NCI-H510A treated with DMSO at 0.1 percent for 48 hours (cell line): ENCODE results near the gene TMEM86B.
"Not testable (repeated sequence)": the region's sequence is repeated elsewhere in the genome, so short reads cannot be mapped to it uniquely, and the experiment has no call there.

Source experiments
- DNase-seq: peaks from one replicate; lab custom pipeline; 2025; lab: John Stamatoyannopoulos, UW

TMEM86B gene

GRCh38 chr19:55241935-55242464 lies 13.4 kb upstream of the TMEM86B start:
- DNase-seq, result no peak

GRCh38 chr19:55241143-55241934 lies 12.8 kb upstream of the TMEM86B start:
- DNase-seq, result no peak

GRCh38 chr19:55240713-55241020 lies 12.1 kb upstream of the TMEM86B start:
- no peak for DNase-seq

- DNase-seq, result no peak
Measured at GRCh38 chr19:55239004-55239403, 10.4 kb upstream of the TMEM86B start.

GRCh38 chr19:55238030-55238429 lies 9.5 kb upstream of the TMEM86B start:
- no peak for DNase-seq

GRCh38 chr19:55232986-55233385 lies 4.4 kb upstream of the TMEM86B start:
- DNase-seq, result no peak

- no peak for DNase-seq
Measured at GRCh38 chr19:55232286-55232602, 3.7 kb upstream of the TMEM86B start.

GRCh38 chr19:55231391-55232285 lies 3.1 kb upstream of the TMEM86B start:
- DNase-seq, result no peak

- DNase-seq, result no peak
Measured at GRCh38 chr19:55230780-55231179, 2.2 kb upstream of the TMEM86B start.

- DNase-seq, result no peak
Measured at GRCh38 chr19:55230329-55230728, 1.8 kb upstream of the TMEM86B start.

- DNase-seq, result no peak
Measured at GRCh38 chr19:55229789-55230182, 1.2 kb upstream of the TMEM86B start.

- DNase-seq, result no peak
Measured at GRCh38 chr19:55229145-55229788, 704 bp upstream of the TMEM86B start.

GRCh38 chr19:55228015-55228391 lies 560 bp downstream of the TMEM86B start:
- DNase-seq, result no peak

GRCh38 chr19:55227241-55228014 lies 1.1 kb downstream of the TMEM86B start:
- DNase-seq, result no peak

- DNase-seq, result no peak
Measured at GRCh38 chr19:55226788-55227187, 1.8 kb downstream of the TMEM86B start.

- no peak for DNase-seq
Measured at GRCh38 chr19:55226273-55226672, 2.3 kb downstream of the TMEM86B start.

- no peak for DNase-seq
Measured at GRCh38 chr19:55225415-55225958, 3.1 kb downstream of the TMEM86B start.

GRCh38 chr19:55224679-55225414 lies 3.7 kb downstream of the TMEM86B start:
- not testable (repeated sequence) for DNase-seq

- DNase-seq, result no peak
Measured at GRCh38 chr19:55224038-55224665, 4.4 kb downstream of the TMEM86B start.

GRCh38 chr19:55223291-55224037 lies 5.1 kb downstream of the TMEM86B start:
- no peak for DNase-seq
